DMS53 (cell line): ENCODE data around the gene GPR137B.

Experiments
- DNase-seq: peaks from one replicate; lab custom pipeline; 2025; lab: John Stamatoyannopoulos, UW

GPR137B gene, protein sequence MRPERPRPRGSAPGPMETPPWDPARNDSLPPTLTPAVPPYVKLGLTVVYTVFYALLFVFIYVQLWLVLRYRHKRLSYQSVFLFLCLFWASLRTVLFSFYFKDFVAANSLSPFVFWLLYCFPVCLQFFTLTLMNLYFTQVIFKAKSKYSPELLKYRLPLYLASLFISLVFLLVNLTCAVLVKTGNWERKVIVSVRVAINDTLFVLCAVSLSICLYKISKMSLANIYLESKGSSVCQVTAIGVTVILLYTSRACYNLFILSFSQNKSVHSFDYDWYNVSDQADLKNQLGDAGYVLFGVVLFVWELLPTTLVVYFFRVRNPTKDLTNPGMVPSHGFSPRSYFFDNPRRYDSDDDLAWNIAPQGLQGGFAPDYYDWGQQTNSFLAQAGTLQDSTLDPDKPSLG

DNA sequence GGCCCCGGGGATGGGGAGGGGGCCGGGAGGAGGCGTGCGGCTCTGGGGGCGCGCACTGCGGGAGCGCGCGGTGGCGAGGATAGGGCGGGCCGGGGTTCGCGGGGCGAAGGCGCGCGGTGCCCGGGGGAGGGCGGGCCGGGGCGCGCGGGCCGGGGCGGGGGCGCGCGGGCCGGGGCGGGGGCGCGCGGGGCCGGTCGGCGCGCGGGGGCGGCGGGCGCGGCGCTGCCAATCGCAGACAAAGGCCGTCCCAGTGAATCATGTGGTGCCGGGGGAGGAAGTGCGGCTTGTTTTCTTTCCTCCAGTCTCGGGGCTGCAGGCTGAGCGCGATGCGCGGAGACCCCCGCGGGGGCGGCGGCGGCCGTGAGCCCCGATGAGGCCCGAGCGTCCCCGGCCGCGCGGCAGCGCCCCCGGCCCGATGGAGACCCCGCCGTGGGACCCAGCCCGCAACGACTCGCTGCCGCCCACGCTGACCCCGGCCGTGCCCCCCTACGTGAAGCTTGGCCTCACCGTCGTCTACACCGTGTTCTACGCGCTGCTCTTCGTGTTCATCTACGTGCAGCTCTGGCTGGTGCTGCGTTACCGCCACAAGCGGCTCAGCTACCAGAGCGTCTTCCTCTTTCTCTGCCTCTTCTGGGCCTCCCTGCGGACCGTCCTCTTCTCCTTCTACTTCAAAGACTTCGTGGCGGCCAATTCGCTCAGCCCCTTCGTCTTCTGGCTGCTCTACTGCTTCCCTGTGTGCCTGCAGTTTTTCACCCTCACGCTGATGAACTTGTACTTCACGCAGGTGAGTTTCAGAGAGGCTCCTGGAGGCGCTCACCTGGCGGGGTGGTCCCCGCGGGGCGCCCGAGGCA is at the start of gene GPR137B:
Gene GPR137B, plus strand, starts transcription at position 287 of the 851 bp plus-strand sequence. Its CDS starts 84 bp downstream, at position 371.
- DNase-seq, result peak; percentile 76

DNA sequence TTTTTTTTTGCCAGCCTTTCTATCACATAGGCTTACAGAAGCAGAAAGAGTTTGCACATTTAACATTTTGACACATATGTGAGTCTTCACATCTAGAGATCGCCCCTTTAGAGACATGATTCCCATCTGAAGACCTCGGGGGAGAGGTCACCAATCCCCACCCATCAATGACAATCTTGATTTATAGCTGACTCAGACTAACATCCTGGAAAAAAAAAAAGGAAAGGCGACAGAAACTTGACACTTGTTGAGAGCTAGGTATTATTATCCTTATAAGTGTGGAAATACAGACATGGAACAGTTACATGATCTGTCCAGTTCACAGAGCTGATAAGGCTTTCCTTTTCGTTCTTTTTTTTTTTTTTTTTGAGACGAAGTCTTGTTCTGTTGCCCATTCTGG is 49.4 kb upstream of the GPR137B start:
- DNase-seq, result no peak

DNA sequence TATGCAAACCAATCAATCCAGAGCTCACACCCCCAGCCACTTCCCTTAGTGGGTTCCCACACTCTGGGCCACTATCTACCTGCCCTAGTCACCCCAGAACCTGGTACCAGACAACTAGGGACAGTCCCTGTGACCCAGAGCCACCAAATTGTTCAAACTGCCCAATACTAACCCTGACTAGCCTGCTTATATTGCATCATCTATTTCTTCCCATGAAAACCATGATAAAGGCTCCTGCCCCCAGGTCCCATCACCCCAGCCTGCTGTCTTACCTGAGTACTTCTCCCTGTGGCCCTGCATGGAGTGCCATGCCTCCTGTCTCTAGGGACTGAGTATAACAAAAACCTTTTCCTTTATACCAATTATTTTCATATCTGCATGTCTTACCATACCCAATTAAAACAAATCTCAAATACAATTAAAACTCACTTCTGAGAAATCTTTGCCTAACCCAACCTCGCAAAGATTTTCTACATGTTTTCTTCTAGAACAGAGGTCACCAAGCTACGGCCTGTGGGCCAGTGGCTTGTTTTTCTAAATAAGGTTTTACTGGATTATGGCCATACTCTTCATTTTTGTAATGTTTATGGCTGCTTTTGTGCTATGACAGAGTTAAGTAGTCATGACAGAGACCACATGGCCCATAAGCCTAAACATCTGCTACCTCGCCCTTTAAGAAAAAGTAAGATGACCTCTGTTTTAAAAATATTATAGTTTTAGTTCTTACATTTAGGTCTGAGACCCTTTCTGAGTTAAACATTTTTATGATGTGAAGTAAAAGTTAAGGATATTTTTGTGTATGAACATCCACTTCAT is 46.4 kb upstream of the GPR137B start:
- DNase-seq, result no peak

DNA sequence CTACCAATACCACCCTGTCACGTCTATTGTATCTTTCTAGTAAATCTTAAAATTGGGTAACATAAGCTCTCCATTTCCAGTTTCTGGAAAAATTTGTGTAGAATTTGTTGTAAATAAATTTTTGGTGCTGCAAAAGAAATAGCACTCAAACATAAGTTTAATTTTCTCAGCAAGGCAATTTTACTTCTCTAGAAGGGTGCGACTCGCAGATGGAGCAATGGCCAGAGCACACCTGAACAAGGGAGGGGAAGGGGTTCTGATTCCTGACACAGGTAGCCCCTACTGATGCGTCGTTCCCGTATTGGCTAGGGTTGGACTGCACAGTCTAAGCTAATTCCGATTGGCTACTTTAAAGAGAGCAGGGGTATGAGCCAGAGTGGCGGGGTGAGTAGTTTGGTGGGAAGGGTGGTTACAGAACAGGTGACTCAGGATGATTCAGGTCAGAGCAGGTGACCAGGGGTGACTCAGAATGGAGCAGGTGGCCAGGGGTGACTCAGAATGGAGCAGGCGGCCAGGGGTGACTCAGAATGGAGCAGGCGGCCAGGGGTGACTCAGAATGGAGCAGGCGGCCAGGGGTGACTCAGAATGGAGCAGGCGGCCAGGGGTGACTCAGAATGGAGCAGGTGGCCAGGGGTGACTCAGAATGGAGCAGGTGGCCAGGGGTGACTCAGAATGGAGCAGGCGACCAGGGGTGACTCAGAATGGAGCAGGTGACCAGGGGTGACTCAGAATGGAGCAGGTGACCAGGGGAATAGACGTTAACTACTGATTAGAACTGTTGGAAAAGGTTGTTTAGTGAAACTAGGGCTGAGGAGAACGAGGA is 45.5 kb upstream of the GPR137B start:
- DNase-seq, result peak; percentile 97

DNA sequence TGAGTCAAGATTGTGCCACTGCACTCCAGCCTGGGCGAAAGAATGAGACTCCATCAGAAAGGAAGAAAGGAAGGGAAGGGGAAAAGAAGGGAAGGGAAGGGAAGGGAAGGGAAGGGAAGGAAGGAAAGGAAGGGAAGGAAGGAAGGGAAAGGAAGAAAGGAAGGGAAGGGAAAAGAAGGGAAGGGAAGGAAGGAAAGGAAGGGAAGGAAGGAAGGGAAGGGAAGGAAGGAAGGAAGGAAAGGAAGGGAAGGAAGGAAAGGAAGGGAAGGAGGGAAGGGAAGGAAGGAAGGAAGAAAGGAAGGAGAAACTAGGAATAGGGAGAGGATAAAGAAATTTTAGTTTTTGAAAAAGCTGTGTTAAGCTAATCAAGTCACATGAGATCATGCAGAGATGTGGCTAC is 44.1 kb upstream of the GPR137B start:
- no peak for DNase-seq

DNA sequence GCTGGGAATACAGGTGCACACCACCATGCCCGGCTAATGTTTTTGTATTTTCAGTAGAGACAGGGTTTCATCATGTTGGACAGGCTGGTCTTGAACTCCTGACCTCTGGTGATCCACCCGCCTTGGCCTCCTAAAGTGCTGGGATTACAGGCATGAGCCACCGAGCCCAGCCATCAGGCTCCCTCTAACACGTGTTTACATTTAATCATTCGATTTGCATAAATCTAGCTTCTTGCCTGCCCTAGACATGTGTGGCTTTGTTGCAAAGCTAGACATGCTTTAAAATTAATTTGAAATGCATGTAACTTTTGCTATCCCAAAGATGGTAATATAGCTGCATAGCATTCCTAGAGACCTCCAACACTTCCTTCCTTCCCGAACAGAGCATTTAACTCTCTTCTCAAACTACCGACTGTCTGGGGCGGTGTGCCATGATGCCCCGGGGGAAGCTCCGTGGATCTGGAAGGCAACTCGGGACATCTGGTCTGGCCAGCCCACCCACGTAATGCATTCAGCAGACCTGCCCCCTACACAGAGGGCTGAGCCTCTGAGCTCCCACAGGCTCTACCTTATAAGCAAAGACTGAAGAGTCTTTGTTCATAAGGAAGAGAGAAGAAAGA is 42.9 kb upstream of the GPR137B start:
- DNase-seq, result no peak

DNA sequence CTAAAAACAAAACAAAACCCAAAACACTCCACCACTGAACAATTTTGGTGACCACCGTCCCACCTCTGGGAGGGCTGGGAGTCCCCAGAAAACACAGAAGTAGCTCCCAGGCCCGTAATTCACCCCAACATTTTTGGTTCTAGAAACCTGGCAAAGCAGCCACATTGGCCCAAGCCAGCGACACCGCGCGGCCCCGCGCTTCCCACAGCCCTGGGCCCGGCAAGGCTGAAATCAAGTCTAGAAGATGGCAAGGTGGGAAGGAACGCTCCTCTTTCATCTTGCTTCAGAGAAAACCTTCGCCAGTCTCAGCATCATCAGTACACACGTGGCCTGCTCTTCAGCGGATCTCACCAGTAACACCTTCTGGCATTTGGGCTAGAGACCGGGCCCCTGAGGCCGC is 41.5 kb upstream of the GPR137B start:
- no peak for DNase-seq

DNA sequence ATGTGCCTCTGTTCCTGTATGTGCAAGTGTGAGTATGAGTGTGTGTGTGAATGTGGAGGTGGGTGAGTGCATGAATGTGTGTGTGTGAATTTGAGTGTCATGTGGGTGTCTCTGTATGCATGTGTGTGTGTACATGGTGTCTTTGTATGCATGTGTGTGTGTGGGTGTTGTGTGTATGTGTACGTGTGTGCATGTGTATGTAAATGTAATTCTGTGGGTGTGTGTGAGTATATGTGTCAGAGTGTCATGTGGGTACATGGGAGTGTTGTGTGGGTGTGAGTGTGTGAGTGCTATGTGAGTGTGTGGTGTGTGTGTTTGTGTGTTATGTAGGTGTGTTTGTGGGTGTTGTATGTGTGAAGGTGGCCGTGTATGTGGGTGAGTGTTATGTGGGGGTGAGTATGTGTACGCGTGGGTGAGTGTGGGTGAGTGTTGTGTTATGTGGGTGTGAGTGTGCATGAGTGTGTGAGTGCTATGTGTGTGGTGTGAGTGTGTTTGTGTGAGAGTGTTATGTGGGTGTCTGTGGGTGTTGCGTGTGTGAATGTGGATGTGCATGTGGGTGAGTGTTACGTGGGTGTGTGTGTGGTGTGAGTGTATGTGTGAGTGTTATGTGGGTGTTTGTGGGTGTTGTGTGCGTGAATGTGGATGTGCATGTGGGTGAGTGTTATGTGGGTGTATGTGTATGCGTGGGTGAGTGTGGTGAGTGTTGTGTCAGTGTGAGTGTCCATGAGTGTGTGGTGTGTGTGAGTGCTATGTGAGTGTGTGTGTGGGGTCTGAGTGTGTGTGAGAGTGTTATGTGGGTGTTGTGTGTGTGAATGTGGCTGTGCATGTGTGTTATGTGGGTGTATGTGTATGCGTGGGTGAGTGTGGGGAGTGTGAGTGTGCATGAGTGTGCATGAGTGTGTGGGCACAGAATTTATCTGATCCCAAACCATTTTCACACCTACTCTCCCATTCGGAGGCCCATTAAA is 40.8 kb upstream of the GPR137B start:
- DNase-seq, result no peak

DNA sequence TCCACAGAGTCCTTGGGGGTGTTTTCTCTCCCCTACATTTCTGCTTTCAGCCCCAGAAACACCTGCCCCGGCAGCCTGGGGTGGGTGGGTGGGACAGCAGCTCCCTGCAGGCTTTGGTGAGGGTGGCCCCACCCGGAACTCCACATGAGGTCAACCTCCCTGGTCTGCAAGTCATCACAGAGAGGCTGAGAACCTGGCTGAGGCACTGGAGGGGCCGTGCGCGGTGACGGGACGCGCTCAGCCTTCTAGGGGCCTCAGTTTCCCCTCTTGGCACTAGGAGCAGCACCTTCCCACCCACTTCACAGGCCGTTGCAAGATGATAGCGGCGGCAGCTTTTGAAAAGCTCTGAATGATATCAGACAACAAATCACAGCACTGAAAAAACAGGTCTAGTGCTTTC is 39.7 kb upstream of the GPR137B start:
- DNase-seq, result no peak

DNA sequence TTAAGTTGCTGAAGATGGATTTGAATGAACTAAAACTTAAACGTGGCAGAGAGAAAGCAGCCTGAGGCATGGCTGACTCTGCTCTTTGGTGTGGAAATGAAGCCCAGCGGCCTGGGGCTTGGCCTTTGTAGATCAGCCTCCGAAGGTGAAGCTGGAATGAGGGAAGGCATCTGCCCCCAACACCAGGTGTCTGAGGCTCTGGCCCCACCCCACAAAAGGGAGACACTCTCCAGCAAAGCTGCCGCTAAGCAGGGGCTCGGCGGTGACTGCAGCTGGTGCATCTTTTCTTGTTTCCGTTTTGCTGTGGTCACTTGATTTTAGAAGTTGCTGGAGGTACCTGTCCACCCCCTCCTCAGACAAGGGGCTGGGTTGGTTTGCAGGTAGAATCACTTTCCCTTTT is 39.3 kb upstream of the GPR137B start:
- DNase-seq, result peak; percentile 30

DNA sequence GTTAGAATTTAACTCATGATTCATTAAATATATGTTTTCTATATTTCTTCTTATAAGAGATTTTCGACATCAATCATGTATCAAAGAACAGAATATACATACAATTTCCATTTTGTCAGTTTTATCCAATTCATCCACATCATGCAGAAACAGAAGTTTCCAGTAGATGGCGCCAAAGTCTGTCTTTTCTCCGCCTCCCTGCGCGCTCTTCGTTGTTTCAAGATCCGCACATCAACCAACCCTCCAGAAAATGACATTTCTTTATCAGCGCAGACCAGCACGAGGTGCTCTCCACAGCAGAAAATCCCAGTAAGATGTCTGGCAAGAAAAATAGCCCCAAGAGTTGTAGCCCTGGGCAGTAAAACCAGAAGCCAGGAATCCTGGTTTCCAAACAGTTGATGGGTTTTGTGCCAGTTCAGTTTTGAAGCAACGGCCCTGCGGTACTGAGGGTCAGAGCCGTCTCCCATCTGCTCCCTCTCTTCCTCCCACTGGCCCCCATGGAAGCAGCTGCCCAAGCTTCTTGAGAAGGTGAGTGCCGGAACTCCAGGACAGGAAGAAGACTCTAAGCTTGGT is 38.6 kb upstream of the GPR137B start:
- peak; percentile 72 for DNase-seq

DNA sequence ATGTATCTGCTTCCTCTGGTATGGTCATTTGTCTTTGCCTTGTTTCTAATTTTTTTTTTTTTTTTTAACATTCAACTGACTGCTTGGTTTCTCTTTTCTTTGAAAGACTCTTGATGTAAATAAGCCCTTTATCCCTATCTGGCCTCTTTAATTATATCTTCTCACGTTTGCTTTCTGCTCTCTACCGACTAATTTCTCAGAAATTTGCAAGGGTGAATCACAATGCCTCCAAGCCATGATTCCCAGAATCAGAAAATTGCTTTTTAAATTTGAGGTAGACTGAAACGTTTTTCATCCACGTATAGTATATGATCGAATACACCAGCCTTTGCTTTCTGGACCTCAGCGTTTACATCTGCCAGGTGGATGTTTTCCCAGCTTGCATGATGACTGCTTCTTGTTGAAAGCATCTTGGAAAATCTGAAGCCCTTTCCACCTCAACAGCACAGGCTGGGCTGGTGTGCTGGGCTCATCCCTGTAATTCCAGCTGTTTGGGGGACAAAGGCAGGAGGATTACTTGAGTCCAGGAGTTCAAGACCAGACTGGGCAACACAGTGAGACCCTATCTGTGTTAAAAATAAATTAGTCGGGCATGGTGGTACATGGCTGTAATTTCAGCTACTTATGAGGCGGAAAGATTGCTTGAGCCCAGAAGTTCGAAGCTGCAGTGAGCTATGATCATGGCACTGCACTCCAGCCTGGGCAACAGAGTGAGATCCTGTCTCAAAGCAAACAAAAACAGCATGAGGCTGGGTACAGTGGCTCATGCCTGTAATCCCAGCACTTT is 35.0 kb upstream of the GPR137B start:
- no peak for DNase-seq

DNA sequence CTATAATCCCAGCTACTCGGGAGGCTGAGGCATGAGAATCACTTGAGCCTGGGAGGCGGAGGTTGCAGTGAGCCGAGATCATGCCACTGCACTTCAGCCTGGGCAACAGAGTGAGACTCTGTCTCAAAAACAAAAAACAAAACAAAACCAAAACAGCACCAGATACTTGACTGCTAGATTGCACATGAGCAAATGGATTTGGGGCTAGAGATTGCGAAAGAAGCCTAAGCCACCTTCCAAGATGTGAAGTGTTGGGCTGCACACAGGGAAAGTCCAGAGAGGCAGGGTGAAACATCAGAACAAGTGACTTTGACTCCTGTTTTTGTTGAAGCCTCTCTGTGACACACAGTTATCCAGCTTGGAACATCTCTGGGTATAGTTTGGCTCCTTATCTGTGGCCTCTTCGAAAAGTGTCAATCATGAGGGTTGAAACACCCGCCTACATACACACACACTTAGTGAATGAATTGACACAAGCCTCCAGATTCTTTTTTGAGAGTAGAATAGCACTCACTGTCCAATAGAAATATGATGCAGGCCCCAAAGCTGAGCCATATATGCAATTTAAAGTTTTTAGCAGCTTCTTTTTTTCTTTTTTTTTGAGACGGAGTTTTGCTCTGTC is 34.2 kb upstream of the GPR137B start:
- DNase-seq, result no peak

DNA sequence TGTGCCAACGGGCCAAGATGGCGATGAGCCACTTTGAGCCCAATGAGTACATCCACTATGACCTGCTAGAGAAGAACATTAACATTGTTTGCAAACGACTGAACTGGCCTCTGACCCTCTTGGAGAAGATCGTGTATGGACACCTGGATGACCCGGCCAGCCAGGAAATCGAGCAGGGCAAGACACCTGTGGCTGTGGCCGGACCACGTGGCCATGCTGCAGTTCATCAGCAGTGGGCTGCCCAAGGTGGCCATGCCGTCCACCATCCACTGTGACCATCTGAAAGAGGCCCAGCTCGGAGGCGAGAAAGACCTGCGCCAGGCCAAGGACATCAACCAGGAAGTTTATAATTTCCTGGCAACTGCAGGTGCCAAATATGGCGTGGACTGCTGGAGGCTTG is 32.2 kb upstream of the GPR137B start:
- DNase-seq, result no peak

DNA sequence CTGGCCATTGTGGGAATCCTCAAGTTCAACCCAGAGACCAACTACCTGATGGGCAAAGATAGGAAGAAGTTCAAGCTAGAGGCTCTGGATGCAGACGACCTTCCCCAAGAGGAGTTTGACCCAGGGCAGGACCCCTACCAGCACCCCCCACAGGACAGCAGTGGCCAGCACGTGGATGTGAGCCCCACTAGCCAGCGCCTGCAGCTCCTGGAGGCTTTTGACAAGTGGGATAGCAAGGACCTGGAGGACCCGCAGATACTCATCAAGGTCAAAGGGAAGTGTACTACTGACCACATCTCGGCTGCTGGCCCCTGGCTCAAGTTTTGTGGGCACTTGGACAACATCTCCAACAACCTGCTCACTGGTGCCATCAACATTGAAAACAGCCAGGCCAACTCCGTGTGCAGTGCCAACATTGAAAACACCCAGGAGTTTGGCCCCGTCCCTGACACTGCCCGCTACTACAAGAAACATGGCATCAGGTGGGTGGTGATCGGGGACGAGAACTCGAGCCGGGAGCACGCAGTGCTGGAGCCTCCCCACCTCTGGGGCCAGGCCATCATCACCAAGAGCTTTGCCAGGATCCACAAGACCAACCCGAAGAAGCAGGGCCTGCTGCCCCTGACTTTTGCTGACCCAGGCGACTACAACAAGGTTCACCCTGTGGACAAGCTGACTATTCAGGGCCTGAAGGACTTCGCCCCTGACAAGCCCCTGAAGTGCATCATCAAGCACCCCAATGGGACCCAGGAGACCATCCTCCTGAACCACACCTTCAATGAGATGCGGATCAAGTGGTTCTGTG is 30.6 kb upstream of the GPR137B start:
- DNase-seq, result no peak

DNA sequence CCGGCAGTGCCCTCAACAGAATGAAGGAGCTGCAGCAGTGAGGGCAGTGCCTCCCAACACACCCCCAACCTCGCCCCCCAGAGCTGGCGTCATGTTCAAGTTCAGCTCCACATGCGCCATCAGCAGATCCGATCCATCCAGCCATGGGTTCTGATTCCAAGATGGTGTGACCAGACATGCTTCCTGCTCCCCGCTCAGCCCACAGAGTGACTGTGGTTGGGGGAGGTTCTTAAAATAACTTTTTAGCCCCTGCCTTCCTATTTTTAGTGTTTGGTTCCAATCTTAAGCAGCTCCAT is 30.1 kb upstream of the GPR137B start:
- DNase-seq, result no peak

DNA sequence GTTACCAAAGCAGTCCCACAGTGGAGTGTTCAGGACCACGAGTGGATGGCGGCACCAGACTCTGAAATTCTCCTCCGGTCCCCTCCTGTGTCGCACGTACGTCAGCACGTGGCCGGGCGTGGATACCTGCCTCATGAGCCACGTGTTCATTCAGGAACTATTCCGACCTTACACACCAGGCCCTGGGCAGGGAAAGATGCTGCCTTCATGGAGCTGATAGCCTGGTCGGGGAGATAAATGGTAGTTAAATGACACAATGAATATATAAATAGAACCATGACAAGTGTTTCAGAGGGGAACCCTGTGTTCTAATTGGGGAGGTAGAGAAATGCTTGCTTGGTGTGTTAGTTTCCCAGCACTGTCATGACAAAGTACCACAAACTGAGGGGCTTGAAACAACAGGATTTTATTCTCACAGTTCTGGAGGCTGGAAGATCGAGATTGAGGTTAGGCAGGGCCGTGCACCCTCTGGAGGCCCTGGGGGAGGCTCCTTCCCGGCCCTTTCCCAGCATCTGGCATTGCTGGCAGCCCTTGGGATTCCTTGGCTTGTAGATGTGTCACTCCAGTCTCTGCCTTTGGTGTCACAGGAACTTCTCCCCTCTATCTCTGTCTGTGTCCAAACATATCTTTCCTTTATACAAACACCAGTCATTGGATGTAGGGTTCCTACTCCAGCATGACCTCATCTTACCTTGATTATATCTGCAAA is 28.9 kb upstream of the GPR137B start:
- DNase-seq, result no peak
